ENCODE results near the gene EVC. TPM values are rescaled to one million over a fixed set of nuclear protein-coding genes. Genes with fewer than 3 reads are reported as not detected.
A peak's percentile ranks its signal among the peaks of the same experiment; 100 is the strongest.

The EVC gene
- total RNA-seq, 2 experiments from 2014 or later: 0.70 to 1.5 TPM

DNA sequence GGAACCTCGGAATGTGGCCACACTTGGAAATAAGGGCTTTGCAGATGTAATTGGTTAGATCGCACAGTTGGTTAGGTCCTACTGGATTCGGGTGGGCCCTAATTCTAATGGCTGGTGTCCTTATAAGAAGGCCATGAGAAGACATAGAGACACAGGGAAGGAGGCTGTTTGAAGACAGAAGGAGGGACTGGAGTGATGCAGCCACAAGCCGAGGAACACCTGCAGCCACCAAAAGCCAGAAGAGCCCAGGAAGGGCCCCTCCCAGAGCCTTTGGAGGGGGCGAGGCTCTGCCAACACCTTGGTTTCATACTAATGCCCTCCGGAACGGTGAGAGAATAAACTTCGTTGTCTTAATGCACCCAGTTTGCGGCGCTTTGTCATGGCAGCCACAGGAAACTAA lies 47.0 kb downstream of the EVC start:
- intact Hi-C loops (cut with DNase I, micrococcal nuclease): no loop called here
- H3K4me3 Mint-ChIP-seq: no peak overlapping the region
- no peaks in the 10 kb centered on the region for H3K27me3 Mint-ChIP-seq
- peaks cover 0 to 41% of the 10 kb centered on the region in 2 experiments for H3K9me3 ChIP-seq (ENCODE audit: control insufficient read depth in 1 of 2, insufficient read depth in 1 of 2, low read length in 2 of 2)
- POLR2A ChIA-PET: no interaction called here
- DNase-seq (no peak), ATAC-seq (ENCODE audit: poor library complexity) (no peak)
- H3K27ac Mint-ChIP-seq: no peak overlapping the region
- no peaks in the 10 kb centered on the region for H3K36me3 Mint-ChIP-seq (ENCODE audit: low read depth)
- H3K27me3 ChIP-seq (ENCODE audit: control insufficient read depth in 1 of 2, insufficient read depth in 2 of 2, low read length in 2 of 2): no peaks in the 10 kb centered on the region
- no peak overlapping the region for H3K4me3 ChIP-seq (ENCODE audit: low read length)
- TF ChIP-seq CTCF (IDR thresholded peaks at IDR 0.05): no peak
- H3K36me3 ChIP-seq (ENCODE audit: insufficient read depth, low read length): no peaks in the 10 kb centered on the region
- no peak overlapping the region for H3K27ac ChIP-seq (ENCODE audit: low read depth in 1 of 2, low read length in 2 of 2)
- H3K4me1 ChIP-seq (ENCODE audit: insufficient read depth, low read length): no peaks in the 10 kb centered on the region
- no peaks in the 10 kb centered on the region for H3K9me3 Mint-ChIP-seq
- CTCF ChIA-PET: no interaction called here
- H3K4me1 Mint-ChIP-seq (ENCODE audit: low read depth): no peaks in the 10 kb centered on the region

GRCh38 chr4:5758741-5759140 lies 47.7 kb downstream of the EVC start:
- Mint-ChIP-seq H3K27ac (no peak overlapping the region), H3K9me3 (no peaks in the 10 kb centered on the region), H3K27me3 (no peaks in the 10 kb centered on the region), H3K36me3 (ENCODE audit: low read depth) (no peaks in the 10 kb centered on the region), H3K4me3 (no peak overlapping the region), H3K4me1 (ENCODE audit: low read depth) (no peaks in the 10 kb centered on the region)
- ATAC-seq (ENCODE audit: poor library complexity) (no peak), DNase-seq (peak in 2 of 14 experiments; percentile 9 to 19)
- H3K27me3 ChIP-seq (ENCODE audit: control insufficient read depth in 1 of 2, insufficient read depth in 2 of 2, low read length in 2 of 2): no peaks in the 10 kb centered on the region
- intact Hi-C loops (cut with DNase I, micrococcal nuclease): no loop called here
- no peak overlapping the region for H3K27ac ChIP-seq (ENCODE audit: low read depth in 1 of 2, low read length in 2 of 2)
- H3K36me3 ChIP-seq (ENCODE audit: insufficient read depth, low read length): no peaks in the 10 kb centered on the region
- ChIA-PET POLR2A (no interaction called here), CTCF (no interaction called here)
- TF ChIP-seq CTCF (IDR thresholded peaks at IDR 0.05): no peak
- H3K9me3 ChIP-seq (ENCODE audit: control insufficient read depth in 1 of 2, insufficient read depth in 1 of 2, low read length in 2 of 2): peaks cover 0 to 41% of the 10 kb centered on the region in 2 experiments
- no peaks in the 10 kb centered on the region for H3K4me1 ChIP-seq (ENCODE audit: insufficient read depth, low read length)
- no peak overlapping the region for H3K4me3 ChIP-seq (ENCODE audit: low read length)

DNA sequence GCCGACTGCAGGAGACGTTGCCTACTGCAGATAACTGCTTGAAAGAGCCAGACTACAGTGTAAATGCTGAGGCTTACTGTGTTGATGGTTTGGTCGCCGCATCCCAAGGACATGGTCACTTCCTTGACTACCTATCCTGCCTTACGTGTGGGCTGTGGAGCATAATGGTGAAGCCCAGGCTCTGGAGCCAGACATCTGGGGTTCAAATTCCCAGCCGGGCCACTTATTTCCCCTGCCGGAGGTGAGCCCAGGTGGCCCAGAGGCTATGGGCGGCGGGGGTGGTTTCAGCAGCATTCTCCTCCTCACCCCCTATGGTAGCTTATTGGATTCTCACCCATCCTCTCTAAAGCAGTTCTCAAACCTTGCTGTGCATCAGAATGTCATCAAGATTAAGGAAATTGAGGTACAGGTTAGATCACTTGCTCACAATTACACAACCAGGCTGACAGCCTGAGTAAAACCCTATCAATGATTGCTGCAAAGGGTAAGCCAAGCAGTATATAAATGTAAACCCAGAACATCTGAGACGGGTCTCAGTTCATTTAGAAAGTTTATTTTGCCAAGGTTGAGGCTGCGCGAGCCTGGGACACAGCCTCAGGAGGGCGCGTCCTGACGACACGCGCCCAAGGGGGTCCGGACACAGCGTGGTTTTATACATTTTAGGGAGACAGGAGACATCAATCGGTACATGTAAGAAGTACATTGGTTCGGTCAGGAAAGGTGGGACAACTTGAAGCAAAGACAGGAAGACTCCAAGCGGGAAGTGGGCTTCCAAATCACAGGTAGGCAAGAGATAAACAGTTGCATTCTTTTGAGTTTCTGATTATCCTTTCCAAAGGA lies 48.5 kb downstream of the EVC start:
- no peak for ATAC-seq (ENCODE audit: poor library complexity)
- POLR2A ChIA-PET: no interaction called here
- H3K4me1 ChIP-seq (ENCODE audit: insufficient read depth, low read length): no peaks in the 10 kb centered on the region
- H3K4me3 Mint-ChIP-seq: no peak overlapping the region
- CTCF ChIA-PET: no interaction called here
- no peaks in the 10 kb centered on the region for H3K36me3 ChIP-seq (ENCODE audit: insufficient read depth, low read length)
- H3K27ac Mint-ChIP-seq: no peak overlapping the region
- H3K27me3 ChIP-seq (ENCODE audit: control insufficient read depth in 1 of 2, insufficient read depth in 2 of 2, low read length in 2 of 2): no peaks in the 10 kb centered on the region
- no peaks in the 10 kb centered on the region for H3K27me3 Mint-ChIP-seq
- no peaks in the 10 kb centered on the region for H3K36me3 Mint-ChIP-seq (ENCODE audit: low read depth)
- DNase-seq: no peak
- H3K4me3 ChIP-seq (ENCODE audit: low read length): no peak overlapping the region
- H3K27ac ChIP-seq (ENCODE audit: low read depth in 1 of 2, low read length in 2 of 2): no peak overlapping the region
- no peaks in the 10 kb centered on the region for H3K4me1 Mint-ChIP-seq (ENCODE audit: low read depth)
- H3K9me3 ChIP-seq (ENCODE audit: control insufficient read depth in 1 of 2, insufficient read depth in 1 of 2, low read length in 2 of 2): peaks cover 0 to 40% of the 10 kb centered on the region in 2 experiments
- TF ChIP-seq CTCF (IDR thresholded peaks at IDR 0.05): no peak
- H3K9me3 Mint-ChIP-seq: no peaks in the 10 kb centered on the region
- intact Hi-C loops (cut with DNase I, micrococcal nuclease): no loop called here
